CD4-positive, CD25-positive, alpha-beta regulatory T cell (primary cell): ENCODE results near the gene GALNTL6. TPM values are rescaled to one million over a fixed set of nuclear protein-coding genes. Genes with fewer than 3 reads are reported as not detected.

Experiments used
- ATAC-seq, 2 donors: fragments of 150-1000 bp; cut with Tn5 transposase; one replicate each; pipeline ENCODE4 v1.10.0; 2021; ENCODE audit warnings: low read depth in 2 of 2, moderate number of reproducible peaks in 2 of 2, moderate library complexity in 1 of 2
- DNase-seq, 3 donors: peaks; one replicate each; pipeline versions ENCODE4 v3.0.0 to v3.0.0-alpha.2; 2012 to 2022; ENCODE audit warnings: mixed read lengths in 1 of 3
- H3K27ac ChIP-seq: one replicate; pipeline ENCODE4 v1.7.0; 2013; ENCODE audit warnings: mild to moderate bottlenecking, low read length; ENCODE audit not compliant: insufficient read depth, poor library complexity, severe bottlenecking
- H3K27me3 ChIP-seq: one replicate; pipeline ENCODE4 v1.7.0; 2013; ENCODE audit warnings: low read length; ENCODE audit not compliant: control insufficient read depth, insufficient read depth
- H3K36me3 ChIP-seq: one replicate; pipeline ENCODE4 v1.7.0; 2013; ENCODE audit warnings: mild to moderate bottlenecking, low read length, moderate library complexity; ENCODE audit not compliant: control insufficient read depth, insufficient read depth
- H3K4me1 ChIP-seq: 2 replicates; pipeline ENCODE4 v1.7.0; 2013; ENCODE audit warnings: mild to moderate bottlenecking, low read length; ENCODE audit not compliant: insufficient read depth, control insufficient read depth, poor library complexity, severe bottlenecking
- H3K4me3 ChIP-seq: one replicate; pipeline ENCODE4 v1.7.0; 2013; ENCODE audit warnings: low read depth, mild to moderate bottlenecking, low read length, moderate library complexity
- H3K9me3 ChIP-seq, 2 experiments: 1 replicate in 1 of 2; 2 replicates in 1 of 2; pipeline ENCODE4 v1.7.0; 2013; ENCODE audit warnings: low read length in 2 of 2, mild to moderate bottlenecking in 1 of 2, moderate library complexity in 1 of 2; ENCODE audit not compliant: control insufficient read depth in 2 of 2
- H3K27ac Mint-ChIP-seq, 3 donors: one replicate each; pipeline ENCODE4 v1.8.0; 2020 to 2022; ENCODE audit warnings: mild to moderate bottlenecking in 3 of 3, mixed read lengths in 3 of 3, moderate library complexity in 2 of 3
- H3K27me3 Mint-ChIP-seq: one replicate; pipeline ENCODE4 v1.8.0; 2022; ENCODE audit warnings: mild to moderate bottlenecking, mixed read lengths
- H3K36me3 Mint-ChIP-seq: one replicate; pipeline ENCODE4 v1.8.0; 2020; ENCODE audit warnings: mixed read lengths
- H3K4me1 Mint-ChIP-seq, 4 donors: one replicate each; pipeline ENCODE4 v1.8.0; 2020 to 2022; ENCODE audit warnings: mixed read lengths in 4 of 4, mild to moderate bottlenecking in 1 of 4
- H3K4me3 Mint-ChIP-seq, 4 donors: one replicate each; pipeline ENCODE4 v1.8.0; 2020 to 2022; ENCODE audit warnings: mild to moderate bottlenecking in 4 of 4, mixed read lengths in 4 of 4, moderate library complexity in 3 of 4
- H3K9me3 Mint-ChIP-seq, 7 donors: one replicate each; pipeline ENCODE4 v1.8.0; 2020 to 2022; ENCODE audit warnings: mixed read lengths in 7 of 7, mild to moderate bottlenecking in 3 of 7, moderate library complexity in 2 of 7
- polyA plus RNA-seq, 4 donors: library from polyadenylated mRNA; unstranded; fragments of 300-500 nt; fragmentation: Illumina TruSeq; gene quantifications; one replicate each; pipeline ENCODE4 v1.2.3, GENCODE V29; 2021
- total RNA-seq: library from RNA; stranded (reverse); gene quantifications from one replicate; pipeline ENCODE4 v1.2.3, GENCODE V29; 2022

Gene GALNTL6
- total and polyA plus RNA-seq, 5 donors from 2014 or later, result not detected

DNA sequence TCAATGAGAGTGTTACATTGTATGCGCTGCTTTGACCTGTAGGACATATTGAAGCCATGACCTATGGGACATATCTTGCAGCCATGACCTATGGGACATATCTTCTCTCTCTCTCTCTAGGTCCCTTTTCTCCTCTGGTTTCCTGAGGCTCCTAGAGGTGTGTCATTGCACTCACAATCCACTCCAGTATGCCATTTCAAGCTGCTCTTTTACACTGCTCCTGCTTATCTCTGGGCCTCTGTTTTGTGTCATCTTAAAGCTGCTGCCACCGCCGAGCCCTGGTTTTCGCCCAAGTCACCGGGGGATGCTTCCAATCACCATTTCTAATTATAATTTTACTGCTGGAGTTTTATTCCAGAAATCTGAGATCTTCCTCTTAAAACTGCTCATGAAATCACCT, 336.1 kb downstream of the GALNTL6 start:
- no peaks in the 10 kb centered on the region for H3K36me3 Mint-ChIP-seq
- no peak for ATAC-seq
- H3K4me1 ChIP-seq, result no peaks in the 10 kb centered on the region
- H3K36me3 ChIP-seq, result no peaks in the 10 kb centered on the region
- no peak overlapping the region for H3K4me3 ChIP-seq
- H3K4me1 Mint-ChIP-seq, result no peaks in the 10 kb centered on the region
- DNase-seq, result no peak
- H3K27ac Mint-ChIP-seq, result no peak overlapping the region
- H3K27me3 Mint-ChIP-seq, result no peaks in the 10 kb centered on the region
- no peaks in the 10 kb centered on the region for H3K27me3 ChIP-seq
- H3K9me3 ChIP-seq, result peaks cover 0 to 2% of the 10 kb centered on the region in 2 experiments
- H3K9me3 Mint-ChIP-seq, result peaks cover 0 to 22% (median 5%) of the 10 kb centered on the region in 7 donors
- no peak overlapping the region for H3K27ac ChIP-seq
- no peak overlapping the region for H3K4me3 Mint-ChIP-seq

DNA sequence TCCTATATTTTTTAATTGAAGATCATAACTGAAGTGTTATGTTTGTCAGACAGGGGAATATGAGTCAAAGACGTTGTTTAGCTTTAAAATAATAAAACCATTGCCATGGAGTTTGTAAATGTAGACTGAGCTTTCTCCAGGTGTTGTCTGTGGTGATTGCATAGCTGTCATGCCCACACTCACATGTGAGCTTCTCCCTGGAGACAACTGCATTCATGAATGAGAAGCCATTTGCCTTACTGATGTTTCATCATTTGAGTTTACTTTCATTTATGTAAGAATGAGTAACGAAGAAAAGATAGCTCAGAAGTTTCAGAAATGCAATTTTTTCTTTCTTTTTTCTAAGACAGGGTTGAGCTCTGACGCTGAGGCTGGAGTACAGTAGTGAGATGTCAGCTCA, 339.1 kb downstream of the GALNTL6 start:
- no peak overlapping the region for H3K4me3 Mint-ChIP-seq
- no peak for ATAC-seq
- H3K27ac ChIP-seq, result no peak overlapping the region

DNA sequence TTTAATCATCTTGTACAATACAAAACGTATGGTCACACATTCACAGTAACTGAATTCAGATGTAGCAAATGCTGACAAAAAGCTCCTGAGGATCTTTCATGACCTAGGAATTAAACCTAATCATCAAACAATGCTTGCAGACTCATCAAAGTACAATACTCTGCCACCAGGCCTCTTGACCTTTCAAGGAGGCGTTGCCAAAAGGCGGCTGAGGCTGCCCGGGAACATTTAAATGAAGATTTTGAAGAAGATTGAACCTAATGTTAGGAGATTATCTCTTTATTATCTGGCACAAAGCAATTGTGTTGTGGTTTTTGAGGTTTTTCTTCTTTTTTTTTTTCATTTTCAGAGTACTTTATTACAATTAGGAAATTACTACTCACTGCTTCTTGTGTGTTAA, 340.5 kb downstream of the GALNTL6 start:
- H3K4me3 ChIP-seq, result no peak overlapping the region
- H3K36me3 Mint-ChIP-seq, result no peaks in the 10 kb centered on the region
- no peaks in the 10 kb centered on the region for H3K9me3 ChIP-seq
- no peak overlapping the region for H3K27ac Mint-ChIP-seq
- H3K9me3 Mint-ChIP-seq, result peaks cover 0 to 11% (median 6%) of the 10 kb centered on the region in 7 donors
- no peaks in the 10 kb centered on the region for H3K36me3 ChIP-seq
- no peaks in the 10 kb centered on the region for H3K27me3 ChIP-seq
- no peak overlapping the region for H3K27ac ChIP-seq
- H3K27me3 Mint-ChIP-seq, result no peaks in the 10 kb centered on the region
- H3K4me1 ChIP-seq, result no peaks in the 10 kb centered on the region
- no peaks in the 10 kb centered on the region for H3K4me1 Mint-ChIP-seq
- DNase-seq (no peak), ATAC-seq (no peak)
- no peak overlapping the region for H3K4me3 Mint-ChIP-seq

More for the DNA sequence above, 339.1 kb downstream of the GALNTL6 start:
- no peaks in the 10 kb centered on the region for H3K27me3 Mint-ChIP-seq
- peaks cover 0 to 13% (median 5%) of the 10 kb centered on the region in 7 donors for H3K9me3 Mint-ChIP-seq
- H3K4me1 Mint-ChIP-seq, result no peaks in the 10 kb centered on the region
- Histone ChIP-seq H3K4me3 (no peak overlapping the region), H3K36me3 (no peaks in the 10 kb centered on the region), H3K27me3 (no peaks in the 10 kb centered on the region), H3K4me1 (no peaks in the 10 kb centered on the region), H3K9me3 (no peaks in the 10 kb centered on the region)
- DNase-seq, result no peak
- no peak overlapping the region for H3K27ac Mint-ChIP-seq
- H3K36me3 Mint-ChIP-seq, result no peaks in the 10 kb centered on the region

DNA sequence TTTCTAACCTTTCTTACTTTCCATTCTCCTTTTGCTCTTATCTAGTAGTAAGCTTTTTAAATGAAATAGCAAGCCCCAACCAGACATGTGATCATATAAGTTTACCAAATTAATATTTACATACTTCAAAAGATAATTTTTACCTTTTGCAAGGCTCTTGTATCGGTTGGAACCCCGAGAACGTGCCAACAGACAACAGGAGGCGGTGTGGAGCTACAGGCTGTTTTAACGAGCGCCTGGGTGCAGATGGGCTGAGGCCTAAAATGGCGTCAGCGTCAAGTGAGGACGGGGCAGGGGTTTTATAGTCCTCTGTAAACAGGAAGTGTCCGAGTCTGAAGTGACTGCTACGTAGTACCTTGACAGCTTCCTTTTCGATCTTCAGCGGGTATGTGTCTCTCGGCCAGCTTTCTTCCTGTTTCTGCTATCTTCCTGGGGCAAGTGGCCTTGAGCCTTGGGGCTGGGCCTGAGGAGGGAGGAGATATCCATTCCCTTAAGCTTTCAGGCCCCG, 342.7 kb downstream of the GALNTL6 start:
- H3K36me3 Mint-ChIP-seq, result no peaks in the 10 kb centered on the region
- DNase-seq, result no peak
- Histone ChIP-seq H3K9me3 (no peaks in the 10 kb centered on the region), H3K4me3 (no peak overlapping the region), H3K36me3 (no peaks in the 10 kb centered on the region), H3K4me1 (no peaks in the 10 kb centered on the region), H3K27me3 (no peaks in the 10 kb centered on the region), H3K27ac (no peak overlapping the region)
- H3K9me3 Mint-ChIP-seq, result peaks cover 0 to 15% (median 5%) of the 10 kb centered on the region in 7 donors
- H3K4me1 Mint-ChIP-seq, result no peaks in the 10 kb centered on the region
- H3K27me3 Mint-ChIP-seq, result no peaks in the 10 kb centered on the region
- no peak for ATAC-seq
- H3K4me3 Mint-ChIP-seq, result no peak overlapping the region
- H3K27ac Mint-ChIP-seq, result no peak overlapping the region

DNA sequence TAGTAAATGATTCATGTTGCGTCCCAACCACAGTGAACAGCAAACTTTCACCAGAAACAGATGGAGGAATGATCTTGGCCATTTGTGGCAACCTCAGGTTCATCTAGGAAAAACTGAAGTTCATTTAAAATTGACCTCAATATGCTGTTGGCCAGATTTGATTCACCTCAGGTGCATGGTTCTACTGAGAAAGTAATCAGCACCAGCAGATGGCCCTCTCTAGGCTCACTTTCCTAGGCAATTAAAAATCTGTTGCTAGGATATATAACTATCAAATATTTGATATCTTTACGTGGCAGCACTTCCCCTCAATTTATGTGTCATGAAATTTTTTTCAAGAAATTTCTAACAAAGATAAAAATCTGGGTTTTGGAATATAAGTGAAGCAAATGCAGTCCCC, 344.7 kb downstream of the GALNTL6 start:
- no peak for ATAC-seq
- no peaks in the 10 kb centered on the region for H3K36me3 ChIP-seq
- H3K27ac Mint-ChIP-seq, result no peak overlapping the region
- H3K4me3 ChIP-seq, result no peak overlapping the region
- H3K9me3 ChIP-seq, result no peaks in the 10 kb centered on the region
- DNase-seq, result no peak
- H3K27ac ChIP-seq, result no peak overlapping the region
- no peaks in the 10 kb centered on the region for H3K4me1 Mint-ChIP-seq
- H3K36me3 Mint-ChIP-seq, result no peaks in the 10 kb centered on the region
- H3K4me1 ChIP-seq, result no peaks in the 10 kb centered on the region
- no peaks in the 10 kb centered on the region for H3K27me3 ChIP-seq
- peaks cover 0 to 12% (median 8%) of the 10 kb centered on the region in 7 donors for H3K9me3 Mint-ChIP-seq
- H3K27me3 Mint-ChIP-seq, result no peaks in the 10 kb centered on the region
- no peak overlapping the region for H3K4me3 Mint-ChIP-seq

DNA sequence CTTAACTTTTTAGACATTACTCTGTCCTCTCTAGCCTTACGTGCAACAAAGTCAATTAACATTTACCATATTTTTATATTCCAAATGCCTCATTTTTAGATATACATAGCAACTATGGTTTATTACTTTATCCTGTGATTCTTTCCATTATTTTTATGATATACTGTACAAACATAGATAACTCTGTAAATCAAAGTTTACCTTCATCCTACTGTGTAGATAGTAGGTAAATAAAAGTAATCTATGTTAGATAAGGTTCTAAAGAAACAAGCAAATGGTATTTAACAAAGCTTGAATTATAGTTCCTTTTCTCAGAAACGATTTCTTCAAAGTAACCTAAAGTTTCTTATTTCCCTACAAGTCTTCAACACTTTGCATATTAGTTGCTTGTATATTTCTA, 350.0 kb downstream of the GALNTL6 start:
- Histone ChIP-seq H3K9me3 (no peaks in the 10 kb centered on the region), H3K27ac (no peak overlapping the region), H3K27me3 (no peaks in the 10 kb centered on the region), H3K4me1 (no peaks in the 10 kb centered on the region), H3K4me3 (no peak overlapping the region), H3K36me3 (no peaks in the 10 kb centered on the region)
- Mint-ChIP-seq H3K9me3 (peaks cover 1 to 26% (median 4%) of the 10 kb centered on the region in 7 donors), H3K36me3 (no peaks in the 10 kb centered on the region), H3K4me1 (no peaks in the 10 kb centered on the region), H3K4me3 (no peak overlapping the region), H3K27me3 (no peaks in the 10 kb centered on the region), H3K27ac (no peak overlapping the region)
- DNase-seq (no peak), ATAC-seq (no peak)

DNA sequence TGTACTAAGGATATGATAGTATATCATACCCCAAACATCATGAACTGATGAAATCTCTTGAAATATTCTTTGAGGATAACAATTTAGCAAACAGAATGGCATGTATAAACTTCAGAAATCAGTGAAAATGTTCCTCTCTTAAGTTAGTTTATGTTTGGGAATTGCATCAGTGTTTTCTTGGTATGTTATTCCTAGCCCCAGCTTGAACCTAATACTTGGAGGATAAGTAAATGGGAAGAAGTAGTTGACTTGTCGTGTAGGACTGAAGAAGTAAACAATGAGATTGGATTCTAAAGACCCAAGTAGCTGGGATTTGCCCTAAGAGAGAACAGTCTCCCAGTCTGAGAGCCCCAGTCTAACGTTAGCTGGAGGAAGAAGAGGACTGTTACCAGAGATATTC, 355.7 kb downstream of the GALNTL6 start:
- Mint-ChIP-seq H3K4me3 (no peak overlapping the region), H3K9me3 (peaks cover 4 to 41% (median 8%) of the 10 kb centered on the region in 7 donors), H3K4me1 (no peaks in the 10 kb centered on the region), H3K27me3 (no peaks in the 10 kb centered on the region), H3K36me3 (peaks cover 3% of the 10 kb centered on the region), H3K27ac (no peak overlapping the region)
- Histone ChIP-seq H3K4me1 (no peaks in the 10 kb centered on the region), H3K27ac (no peak overlapping the region), H3K9me3 (peaks cover 0 to 4% of the 10 kb centered on the region in 2 experiments), H3K4me3 (no peak overlapping the region), H3K36me3 (no peaks in the 10 kb centered on the region), H3K27me3 (no peaks in the 10 kb centered on the region)
- DNase-seq (no peak), ATAC-seq (no peak)

DNA sequence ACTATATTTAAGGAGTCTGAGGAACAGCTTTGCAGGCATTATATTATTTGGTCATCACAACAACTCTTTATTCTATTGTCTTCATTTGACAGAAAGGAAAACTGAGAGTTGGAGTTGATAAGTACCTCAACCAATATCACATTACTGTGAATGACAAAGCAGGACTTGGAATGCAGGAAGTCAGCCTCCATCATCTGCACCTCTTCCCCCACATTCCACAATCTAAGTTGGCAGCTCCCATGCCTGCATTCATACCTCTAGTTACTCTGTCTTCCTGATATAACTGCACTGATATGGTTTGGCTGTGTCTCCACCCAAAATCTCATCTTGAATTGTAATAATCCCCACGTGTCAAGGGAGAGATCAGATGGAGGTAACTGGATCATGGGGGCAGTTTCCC, 356.7 kb downstream of the GALNTL6 start:
- DNase-seq (no peak), ATAC-seq (no peak)
- H3K27ac ChIP-seq, result no peak overlapping the region
- no peaks in the 10 kb centered on the region for H3K27me3 ChIP-seq
- Mint-ChIP-seq H3K36me3 (peaks cover 3% of the 10 kb centered on the region), H3K4me1 (no peaks in the 10 kb centered on the region), H3K4me3 (no peak overlapping the region), H3K9me3 (peaks cover 4 to 39% (median 8%) of the 10 kb centered on the region in 7 donors), H3K27ac (no peak overlapping the region), H3K27me3 (no peaks in the 10 kb centered on the region)
- no peaks in the 10 kb centered on the region for H3K4me1 ChIP-seq
- no peak overlapping the region for H3K4me3 ChIP-seq
- H3K9me3 ChIP-seq, result peaks cover 0 to 4% of the 10 kb centered on the region in 2 experiments
- no peaks in the 10 kb centered on the region for H3K36me3 ChIP-seq
